C4-2B (cell line): ENCODE data around the gene CYTH4.

ENCODE experiments used
- H3K27ac ChIP-seq: fragments of 450-650 bp; 2 replicates; pipeline ENCODE4 v1.5.1; 2017
- ZFX ChIP-seq: fragments of 450-650 bp; IDR thresholded peaks from 2 replicates; pipeline ENCODE4 v1.6.1; 2017
- TF ChIP-seq, protein P1 (sequence below): fragments of 450-650 bp; conservative IDR thresholded peaks from 2 replicates; pipeline ENCODE4 v1.5.1; 2017; ENCODE audit warnings: mild to moderate bottlenecking

Gene CYTH4

DNA sequence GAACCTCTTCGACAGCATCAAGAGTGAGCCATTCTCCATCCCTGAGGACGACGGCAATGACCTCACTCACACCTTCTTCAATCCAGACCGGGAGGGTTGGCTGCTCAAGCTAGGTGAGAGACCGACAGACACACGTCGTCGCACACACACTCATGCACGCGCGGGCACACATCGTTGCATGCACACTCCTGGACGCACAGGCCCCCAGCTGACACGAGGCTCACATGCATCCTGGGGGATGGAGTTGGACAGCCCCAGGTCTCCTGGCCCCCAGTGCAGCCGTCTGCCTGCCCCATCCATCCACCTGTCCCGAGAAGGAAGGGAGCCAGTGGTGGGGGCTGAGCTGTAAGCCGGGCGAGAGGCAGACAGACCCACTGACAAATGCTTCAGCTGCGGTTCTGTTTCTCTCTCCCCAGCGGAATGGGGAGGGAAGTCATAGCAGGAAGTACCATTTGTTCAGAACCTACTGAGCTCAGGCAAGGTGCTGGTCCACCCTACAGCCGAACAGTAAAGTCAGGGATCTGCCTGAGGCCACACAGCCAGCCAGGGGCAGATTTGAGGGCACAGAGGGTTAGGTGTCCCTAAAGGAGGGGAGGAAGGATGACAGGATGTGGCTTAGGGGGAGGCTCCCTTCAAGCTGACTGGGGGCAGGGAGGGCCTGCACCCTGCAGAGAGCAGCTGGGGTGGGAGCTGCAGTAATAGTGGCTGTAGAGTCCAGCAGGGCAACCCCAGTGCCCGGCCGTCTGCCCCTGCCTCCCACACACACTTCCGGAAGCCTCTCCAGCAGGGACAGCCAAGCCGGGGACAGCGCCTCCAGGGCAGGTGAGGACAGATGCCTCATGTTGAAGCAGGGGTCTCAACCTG, 27.1 kb downstream of the CYTH4 start:
- no peak overlapping the region for H3K27ac ChIP-seq
- TF ChIP-seq ZFX = no peak
- TF ChIP-seq, protein P1, sequence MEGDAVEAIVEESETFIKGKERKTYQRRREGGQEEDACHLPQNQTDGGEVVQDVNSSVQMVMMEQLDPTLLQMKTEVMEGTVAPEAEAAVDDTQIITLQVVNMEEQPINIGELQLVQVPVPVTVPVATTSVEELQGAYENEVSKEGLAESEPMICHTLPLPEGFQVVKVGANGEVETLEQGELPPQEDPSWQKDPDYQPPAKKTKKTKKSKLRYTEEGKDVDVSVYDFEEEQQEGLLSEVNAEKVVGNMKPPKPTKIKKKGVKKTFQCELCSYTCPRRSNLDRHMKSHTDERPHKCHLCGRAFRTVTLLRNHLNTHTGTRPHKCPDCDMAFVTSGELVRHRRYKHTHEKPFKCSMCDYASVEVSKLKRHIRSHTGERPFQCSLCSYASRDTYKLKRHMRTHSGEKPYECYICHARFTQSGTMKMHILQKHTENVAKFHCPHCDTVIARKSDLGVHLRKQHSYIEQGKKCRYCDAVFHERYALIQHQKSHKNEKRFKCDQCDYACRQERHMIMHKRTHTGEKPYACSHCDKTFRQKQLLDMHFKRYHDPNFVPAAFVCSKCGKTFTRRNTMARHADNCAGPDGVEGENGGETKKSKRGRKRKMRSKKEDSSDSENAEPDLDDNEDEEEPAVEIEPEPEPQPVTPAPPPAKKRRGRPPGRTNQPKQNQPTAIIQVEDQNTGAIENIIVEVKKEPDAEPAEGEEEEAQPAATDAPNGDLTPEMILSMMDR = no peak

DNA sequence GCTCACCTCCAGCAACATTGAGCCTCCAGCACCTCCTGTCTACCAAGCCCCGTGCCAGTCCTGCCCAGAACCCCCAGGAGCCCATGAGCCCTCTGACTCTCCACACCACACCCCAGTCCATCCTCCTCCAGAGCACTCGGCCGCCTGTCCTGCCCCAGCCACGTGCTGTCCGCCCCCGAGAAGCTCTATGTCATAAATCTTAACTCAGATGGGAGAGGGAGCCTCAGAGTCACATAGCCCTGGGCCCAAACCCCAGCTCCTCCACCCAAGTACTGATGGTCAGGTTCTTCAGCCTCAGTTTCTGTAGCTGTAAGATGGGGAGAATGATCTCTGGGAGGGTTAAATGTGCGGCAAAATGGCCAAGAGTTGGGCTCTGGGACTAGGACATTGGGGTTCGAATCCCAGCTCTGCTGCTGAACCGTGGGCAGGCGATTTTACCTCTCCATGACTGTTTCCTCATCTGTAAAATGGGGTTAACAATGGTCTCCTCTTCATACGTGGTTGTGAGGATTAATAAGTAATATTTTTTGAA, 27.8 kb downstream of the CYTH4 start:
- no peak overlapping the region for H3K27ac ChIP-seq
- TF ChIP-seq, protein P1 = no peak
- no peak for TF ChIP-seq ZFX

DNA sequence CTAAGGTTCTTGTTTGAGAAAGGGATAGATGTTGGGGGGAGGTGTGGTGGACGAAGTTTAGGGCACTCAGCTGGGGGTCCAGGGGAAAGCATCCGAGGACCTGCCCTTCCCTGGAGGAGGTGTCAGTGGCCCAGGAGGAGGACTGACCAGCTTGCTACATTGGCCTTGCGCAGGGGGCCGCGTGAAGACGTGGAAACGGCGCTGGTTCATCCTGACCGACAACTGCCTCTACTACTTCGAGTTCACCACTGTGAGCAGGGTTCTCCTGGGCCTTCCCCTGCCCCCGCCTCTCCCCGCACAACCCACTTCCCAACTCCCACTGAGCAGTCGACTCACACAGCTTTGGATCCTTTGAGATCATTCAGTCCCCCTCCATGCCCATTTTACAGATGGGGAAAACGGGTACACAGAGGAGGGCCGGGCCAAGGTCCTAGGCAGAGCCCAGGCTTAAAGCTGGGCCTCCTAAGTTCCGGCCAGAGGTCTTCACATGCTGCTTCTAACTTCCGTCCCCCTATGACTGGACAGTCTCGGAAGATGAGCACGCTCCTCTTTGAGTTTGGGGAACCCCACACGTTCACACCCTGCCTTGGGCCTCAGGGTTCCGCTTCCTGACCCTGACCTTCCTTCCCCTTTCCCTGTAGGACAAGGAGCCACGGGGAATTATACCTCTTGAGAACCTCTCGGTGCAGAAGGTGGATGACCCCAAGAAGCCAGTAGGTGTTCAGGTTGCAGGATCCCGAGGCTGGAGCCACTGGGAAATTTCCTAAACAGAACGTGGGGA, 28.7 kb downstream of the CYTH4 start:
- no peak for TF ChIP-seq ZFX
- TF ChIP-seq, protein P1 = no peak
- no peak overlapping the region for H3K27ac ChIP-seq

DNA sequence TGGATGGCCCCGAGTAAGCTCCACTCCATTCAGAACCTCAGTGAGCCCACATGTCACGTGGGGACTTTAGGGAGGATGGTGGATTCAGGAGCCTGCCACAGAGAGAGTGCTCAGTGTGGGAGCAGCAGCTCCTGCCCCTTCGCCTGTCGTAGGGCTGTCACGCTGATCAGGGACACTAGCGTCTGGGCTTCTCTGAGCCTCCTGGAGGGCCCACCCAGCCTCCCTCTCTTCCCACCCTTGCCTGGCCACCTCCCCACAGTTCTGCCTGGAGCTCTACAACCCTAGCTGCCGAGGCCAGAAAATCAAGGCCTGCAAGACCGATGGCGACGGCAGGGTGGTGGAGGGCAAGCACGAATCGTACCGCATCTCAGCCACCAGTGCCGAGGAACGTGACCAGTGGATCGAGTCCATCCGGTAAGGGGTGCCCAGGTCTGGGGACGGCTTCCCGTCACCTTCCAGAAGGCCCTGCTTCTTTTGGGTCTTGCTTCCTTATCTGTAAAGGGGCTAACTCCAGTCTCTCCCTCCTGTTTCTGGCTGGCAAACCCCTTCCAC, 29.5 kb downstream of the CYTH4 start:
- no peak overlapping the region for H3K27ac ChIP-seq
- no peak for TF ChIP-seq ZFX
- TF ChIP-seq, protein P1 = no peak

DNA sequence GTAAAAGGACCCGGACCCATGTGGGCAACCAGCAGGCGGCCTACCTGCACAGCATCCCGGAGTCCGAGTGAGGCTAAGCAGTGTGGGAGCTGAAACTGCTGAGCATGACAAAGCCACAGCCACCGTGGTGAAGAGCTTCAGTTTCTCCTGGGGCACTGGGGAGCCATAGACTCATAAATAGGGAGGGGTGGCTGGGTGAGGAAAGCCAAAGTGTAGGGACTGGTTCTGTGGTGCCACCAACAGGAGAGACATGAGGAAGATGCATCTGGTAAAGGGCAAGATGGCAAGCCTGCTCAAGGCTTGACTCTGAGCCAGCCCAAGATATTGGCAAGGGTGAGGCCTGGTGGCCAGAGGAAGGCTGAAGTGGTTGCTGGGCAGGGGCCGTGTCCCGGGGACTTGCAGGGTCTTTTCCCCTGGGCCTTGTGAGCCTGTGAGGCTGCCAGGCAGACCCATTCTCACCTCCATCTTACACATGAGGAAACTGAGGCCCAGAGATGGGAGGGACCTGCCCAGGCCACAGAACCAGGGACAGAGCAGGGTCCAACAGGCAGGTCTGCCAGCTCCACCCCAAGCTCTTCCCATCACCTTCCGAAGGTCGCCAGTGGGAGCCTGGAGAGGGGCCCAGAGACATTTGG, 30.4 kb downstream of the CYTH4 start:
- no peak for TF ChIP-seq ZFX
- TF ChIP-seq, protein P1 = no peak
- H3K27ac ChIP-seq = no peak overlapping the region

DNA sequence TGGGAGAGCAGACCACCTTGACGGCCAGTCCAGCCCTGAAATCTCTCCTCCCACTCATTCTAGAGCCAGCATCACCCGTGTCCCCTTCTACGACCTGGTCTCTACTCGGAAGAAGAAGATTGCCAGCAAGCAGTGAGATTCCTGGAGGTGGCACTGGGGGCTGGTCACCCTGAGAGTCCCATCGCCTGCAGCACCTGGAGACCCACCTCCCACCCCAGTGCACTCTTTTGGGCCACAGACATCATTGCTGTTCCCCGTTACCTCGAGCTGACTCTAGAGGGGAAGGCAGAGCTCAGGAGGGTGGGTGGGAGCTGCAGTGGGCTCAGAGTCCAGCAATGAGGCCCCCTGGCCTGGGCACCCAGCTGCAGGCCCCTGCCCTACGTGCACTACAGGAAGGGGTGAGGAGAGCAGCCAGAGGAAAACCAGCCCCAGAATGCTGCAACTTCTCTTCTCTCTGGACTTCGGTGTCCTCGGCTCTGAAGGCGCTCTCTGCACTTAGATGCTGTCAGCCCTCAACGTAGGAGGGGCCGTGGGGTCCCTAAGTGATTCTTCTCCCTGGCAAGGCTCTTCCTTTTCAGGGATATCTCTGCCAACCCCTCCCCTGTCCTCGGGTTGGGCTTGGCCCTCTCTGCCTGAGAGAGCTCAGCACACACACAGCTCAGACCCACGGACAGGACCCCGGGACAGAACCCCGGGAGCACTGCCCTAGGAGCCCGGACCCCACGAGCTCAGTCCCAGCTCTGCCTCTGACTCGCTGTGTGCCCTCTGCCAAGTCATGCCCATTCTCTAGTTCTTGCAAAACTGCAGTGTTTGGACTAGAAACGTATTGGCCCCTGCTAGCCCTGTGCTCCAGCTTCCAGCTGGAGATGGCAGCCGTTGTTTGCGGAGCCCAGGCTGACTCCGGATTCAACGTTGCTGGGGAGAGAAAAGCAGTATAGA, 31.3 kb downstream of the CYTH4 start:
- TF ChIP-seq, protein P1 = no peak
- TF ChIP-seq ZFX = no peak
- H3K27ac ChIP-seq = no peak overlapping the region
